ENCODE measurements around the gene ATP11A. TPM values are rescaled to one million over a fixed set of nuclear protein-coding genes. Genes with fewer than 3 reads are reported as not detected.
"Not testable (repeated sequence)": the region's sequence is repeated elsewhere in the genome, so short reads cannot be mapped to it uniquely, and the experiment has no call there.

ATP11A gene
- total RNA-seq, 1 experiment from 2014 or later, result 8.7 TPM

GRCh38 chr13:112796190-112796915, 106.5 kb downstream of the ATP11A start:
- H3K9me2 ChIP-seq (replicated peaks; ENCODE audit: low read length), result no peaks in the 10 kb centered on the region
- no peaks in the 10 kb centered on the region for H3F3A ChIP-seq (ENCODE audit: low read length, unreplicated experiment)
- H3K27me3 ChIP-seq (ENCODE audit: low read length), result no peaks in the 10 kb centered on the region
- H2AFZ ChIP-seq (ENCODE audit: low read length), result no peak overlapping the region
- intact Hi-C loops (cut with micrococcal nuclease), result no loop called here
- H3K9ac ChIP-seq (ENCODE audit: low read length), result no peak overlapping the region
- H4K20me1 ChIP-seq (ENCODE audit: low read length), result no peaks in the 10 kb centered on the region
- no peaks in the 10 kb centered on the region for H3K36me3 ChIP-seq (ENCODE audit: low read depth, low read length)
- ATAC-seq (no peak), DNase-seq (no peak)
- H3K4me2 ChIP-seq (ENCODE audit: low read length), result no peak overlapping the region
- ChIA-PET CTCF (no interaction called here), POLR2A (ENCODE audit: unreplicated experiment) (no interaction called here)
- H3K4me1 ChIP-seq (ENCODE audit: insufficient read depth, low read length), result no peaks in the 10 kb centered on the region
- no peak overlapping the region for H3K27ac ChIP-seq (ENCODE audit: low read length)
- H3K4me3 ChIP-seq (ENCODE audit: low read length), result no peak overlapping the region
- H3K9me3 ChIP-seq (ENCODE audit: low read length), result no peaks in the 10 kb centered on the region
- no TSS peak for BruUV-seq (replicated peaks)
- H3K79me2 ChIP-seq (ENCODE audit: low read length), result no peaks in the 10 kb centered on the region
- no peak for TF ChIP-seq CTCF (conservative IDR thresholded peaks at IDR 0.05; ENCODE audit: low read depth, low read length)
- no peak for TF ChIP-seq EZH2phosphoT487 (IDR thresholded peaks at IDR 0.05; ENCODE audit: borderline replicate concordance, low read length)
- no peak for TF ChIP-seq EZH2 (IDR thresholded peaks at IDR 0.05; ENCODE audit: low read length, unreplicated experiment)

- TF ChIP-seq EZH2phosphoT487 (IDR thresholded peaks at IDR 0.05; ENCODE audit: borderline replicate concordance, low read length) (no peak), EZH2 (IDR thresholded peaks at IDR 0.05; ENCODE audit: low read length, unreplicated experiment) (no peak)
- Histone ChIP-seq H3K4me3 (ENCODE audit: low read length) (no peak overlapping the region), H3K4me1 (ENCODE audit: insufficient read depth, low read length) (no peaks in the 10 kb centered on the region), H3F3A (ENCODE audit: low read length, unreplicated experiment) (no peaks in the 10 kb centered on the region), H2AFZ (ENCODE audit: low read length) (no peak overlapping the region), H3K9ac (ENCODE audit: low read length) (no peak overlapping the region), H3K36me3 (ENCODE audit: low read depth, low read length) (no peaks in the 10 kb centered on the region), H3K27me3 (ENCODE audit: low read length) (no peaks in the 10 kb centered on the region), H4K20me1 (ENCODE audit: low read length) (no peaks in the 10 kb centered on the region), H3K4me2 (ENCODE audit: low read length) (no peak overlapping the region), H3K9me3 (ENCODE audit: low read length) (no peaks in the 10 kb centered on the region), H3K9me2 (replicated peaks; ENCODE audit: low read length) (no peaks in the 10 kb centered on the region), H3K27ac (ENCODE audit: low read length) (no peak overlapping the region), H3K79me2 (ENCODE audit: low read length) (no peaks in the 10 kb centered on the region)
- ATAC-seq (no peak), DNase-seq (no peak)
- POLR2A ChIA-PET (ENCODE audit: unreplicated experiment), result no interaction called here
- BruUV-seq (replicated peaks), result no TSS peak
- intact Hi-C loops (cut with micrococcal nuclease), result no loop called here
- CTCF ChIA-PET, result no interaction called here
Observed at GRCh38 chr13:112799394-112799793, 109.6 kb downstream of the ATP11A start.

- intact Hi-C loops (cut with micrococcal nuclease), result no loop called here
- Histone ChIP-seq H3K4me3 (ENCODE audit: low read length) (no peak overlapping the region), H3K9ac (ENCODE audit: low read length) (no peak overlapping the region), H3K4me1 (ENCODE audit: insufficient read depth, low read length) (no peaks in the 10 kb centered on the region), H3F3A (ENCODE audit: low read length, unreplicated experiment) (no peaks in the 10 kb centered on the region), H3K27ac (ENCODE audit: low read length) (no peak overlapping the region), H3K79me2 (ENCODE audit: low read length) (no peaks in the 10 kb centered on the region), H2AFZ (ENCODE audit: low read length) (no peak overlapping the region), H3K27me3 (ENCODE audit: low read length) (no peaks in the 10 kb centered on the region), H3K9me2 (replicated peaks; ENCODE audit: low read length) (no peaks in the 10 kb centered on the region), H4K20me1 (ENCODE audit: low read length) (no peaks in the 10 kb centered on the region), H3K4me2 (ENCODE audit: low read length) (no peak overlapping the region), H3K9me3 (ENCODE audit: low read length) (no peaks in the 10 kb centered on the region), H3K36me3 (ENCODE audit: low read depth, low read length) (no peaks in the 10 kb centered on the region)
- POLR2A ChIA-PET (ENCODE audit: unreplicated experiment), result no interaction called here
- BruUV-seq (replicated peaks), result no TSS peak
- TF ChIP-seq EZH2 (IDR thresholded peaks at IDR 0.05; ENCODE audit: low read length, unreplicated experiment) (no peak), EZH2phosphoT487 (IDR thresholded peaks at IDR 0.05; ENCODE audit: borderline replicate concordance, low read length) (no peak), CTCF (conservative IDR thresholded peaks at IDR 0.05; ENCODE audit: low read depth, low read length) (no peak)
- DNase-seq (no peak), ATAC-seq (no peak)
- CTCF ChIA-PET, result no interaction called here
Observed at GRCh38 chr13:112800057-112800456, 110.2 kb downstream of the ATP11A start.

- H4K20me1 ChIP-seq (ENCODE audit: low read length); H3K27me3 ChIP-seq (ENCODE audit: low read length); H3K4me3 ChIP-seq (ENCODE audit: low read length); H3K9me3 ChIP-seq (ENCODE audit: low read length); H3K4me1 ChIP-seq (ENCODE audit: insufficient read depth, low read length); POLR2A ChIA-PET (ENCODE audit: unreplicated experiment); H3K9me2 ChIP-seq (replicated peaks; ENCODE audit: low read length); intact Hi-C loops (cut with micrococcal nuclease); CTCF ChIA-PET; H3K36me3 ChIP-seq (ENCODE audit: low read depth, low read length); H3K79me2 ChIP-seq (ENCODE audit: low read length); ATAC-seq; DNase-seq; H3F3A ChIP-seq (ENCODE audit: low read length, unreplicated experiment); H3K9ac ChIP-seq (ENCODE audit: low read length); H3K4me2 ChIP-seq (ENCODE audit: low read length); BruUV-seq (replicated peaks); H3K27ac ChIP-seq (ENCODE audit: low read length); H2AFZ ChIP-seq (ENCODE audit: low read length): not testable (repeated sequence)
Observed at GRCh38 chr13:112800807-112801206, 111.0 kb downstream of the ATP11A start.
